Measurements from ENCODE around the gene TIGD6. TPM values are rescaled to one million over a fixed set of nuclear protein-coding genes. Genes with fewer than 3 reads are reported as not detected.

The TIGD6 gene
- total RNA-seq, 4 donors from 2014 or later: 2.9 to 3.5 (median 3.2) TPM

DNA sequence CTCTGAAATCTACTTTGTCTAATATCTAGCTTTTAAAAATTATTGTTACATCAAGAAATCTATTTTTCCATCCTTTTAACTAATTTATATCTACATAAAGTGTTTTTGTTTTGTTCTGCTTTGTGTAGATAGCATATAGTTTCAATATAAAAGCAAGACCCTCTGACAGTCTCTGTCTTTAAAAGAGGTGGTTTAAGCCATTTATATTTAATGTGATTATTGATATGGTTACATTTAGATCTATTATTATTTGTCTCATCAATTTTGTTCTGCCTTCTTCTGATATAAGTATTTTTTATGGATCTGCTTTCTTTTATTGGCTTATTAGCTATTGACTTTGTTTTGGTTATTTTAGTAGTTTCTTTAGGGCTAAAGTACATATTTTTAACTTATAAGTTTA lies 16.1 kb upstream of the TIGD6 start:
- H3K4me1 ChIP-seq: peaks cover 3 to 10% (median 9%) of the 10 kb centered on the region in 4 donors
- H3K27ac ChIP-seq (replicated peaks in 1 of 4): no peak overlapping the region
- TF ChIP-seq POLR2AphosphoS5 (IDR thresholded peaks at IDR 0.05) (no peak), POLR2A (IDR thresholded peaks at IDR 0.05; ENCODE audit: low read depth) (no peak)
- TF ChIP-seq, protein P1, sequence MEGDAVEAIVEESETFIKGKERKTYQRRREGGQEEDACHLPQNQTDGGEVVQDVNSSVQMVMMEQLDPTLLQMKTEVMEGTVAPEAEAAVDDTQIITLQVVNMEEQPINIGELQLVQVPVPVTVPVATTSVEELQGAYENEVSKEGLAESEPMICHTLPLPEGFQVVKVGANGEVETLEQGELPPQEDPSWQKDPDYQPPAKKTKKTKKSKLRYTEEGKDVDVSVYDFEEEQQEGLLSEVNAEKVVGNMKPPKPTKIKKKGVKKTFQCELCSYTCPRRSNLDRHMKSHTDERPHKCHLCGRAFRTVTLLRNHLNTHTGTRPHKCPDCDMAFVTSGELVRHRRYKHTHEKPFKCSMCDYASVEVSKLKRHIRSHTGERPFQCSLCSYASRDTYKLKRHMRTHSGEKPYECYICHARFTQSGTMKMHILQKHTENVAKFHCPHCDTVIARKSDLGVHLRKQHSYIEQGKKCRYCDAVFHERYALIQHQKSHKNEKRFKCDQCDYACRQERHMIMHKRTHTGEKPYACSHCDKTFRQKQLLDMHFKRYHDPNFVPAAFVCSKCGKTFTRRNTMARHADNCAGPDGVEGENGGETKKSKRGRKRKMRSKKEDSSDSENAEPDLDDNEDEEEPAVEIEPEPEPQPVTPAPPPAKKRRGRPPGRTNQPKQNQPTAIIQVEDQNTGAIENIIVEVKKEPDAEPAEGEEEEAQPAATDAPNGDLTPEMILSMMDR (IDR thresholded peaks at IDR 0.05): no peak
- H3K36me3 ChIP-seq: peaks cover 38 to 94% (median 82%) of the 10 kb centered on the region in 4 donors
- H3K9me3 ChIP-seq: no peaks in the 10 kb centered on the region
- no peaks in the 10 kb centered on the region for H3K27me3 ChIP-seq
- no peak overlapping the region for H3K4me3 ChIP-seq
- intact Hi-C loops (cut with DNase I): no loop called here
- no peak for DNase-seq (ENCODE audit: extremely low spot score)

DNA sequence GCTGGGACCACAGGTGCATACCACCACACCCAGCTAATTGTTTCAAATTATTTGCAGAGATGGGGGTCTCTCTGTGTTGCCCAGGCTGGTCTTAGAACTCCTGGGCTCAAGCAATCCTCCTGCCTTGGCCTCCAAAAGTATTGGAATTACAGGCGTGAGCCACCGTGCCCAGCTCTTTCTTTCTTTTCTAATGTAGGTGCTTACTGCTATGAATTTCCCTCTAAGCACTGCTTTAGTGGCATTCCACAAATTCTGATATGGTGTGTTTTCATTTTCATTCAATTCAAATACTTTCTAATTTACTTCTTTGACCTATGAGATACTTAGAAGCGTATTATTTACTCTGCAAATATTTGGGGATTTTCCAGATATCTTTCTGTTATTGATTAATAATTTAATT lies 15.0 kb upstream of the TIGD6 start:
- TF ChIP-seq POLR2A (IDR thresholded peaks at IDR 0.05; ENCODE audit: low read depth): no peak
- no peak for TF ChIP-seq EP300 (IDR thresholded peaks at IDR 0.05)
- TF ChIP-seq POLR2AphosphoS5 (IDR thresholded peaks at IDR 0.05): no peak
- TF ChIP-seq, protein P1 (IDR thresholded peaks at IDR 0.05): no peak
- WGBS: over 99% methylated on average over 3 of the region's 3 CpGs

DNA sequence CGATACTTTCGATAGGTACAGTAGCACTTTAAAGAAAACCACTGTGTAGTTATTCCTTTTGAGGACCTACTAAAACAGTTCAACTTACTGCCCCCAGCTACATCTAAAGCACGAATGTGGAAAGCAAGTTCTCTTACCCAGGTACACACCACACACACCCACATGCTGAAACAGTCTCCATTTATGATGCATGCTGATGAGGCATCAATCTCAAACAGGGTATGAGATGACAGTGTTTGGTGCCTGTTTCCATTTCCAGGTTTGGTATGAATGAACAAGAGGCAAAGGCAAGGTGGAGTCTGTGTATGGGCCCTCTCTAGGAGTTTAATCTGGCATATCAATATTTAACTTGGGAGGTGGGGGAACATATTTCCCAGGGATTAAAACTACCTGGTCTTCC lies 14.0 kb upstream of the TIGD6 start:
- Histone ChIP-seq H3K27me3 (no peaks in the 10 kb centered on the region), H3K4me3 (no peak overlapping the region), H3K4me1 (no peaks in the 10 kb centered on the region), H3K36me3 (peaks cover 54 to 99% (median 87%) of the 10 kb centered on the region in 4 donors), H3K27ac (replicated peaks in 1 of 4) (no peak overlapping the region), H3K9me3 (no peaks in the 10 kb centered on the region)
- no peak for DNase-seq (ENCODE audit: extremely low spot score)
- WGBS: 96% methylated on average over 3 of the region's 3 CpGs
- intact Hi-C loops (cut with DNase I): no loop called here
- TF ChIP-seq, protein P1 (IDR thresholded peaks at IDR 0.05): no peak
- TF ChIP-seq POLR2AphosphoS5 (IDR thresholded peaks at IDR 0.05) (no peak), EP300 (IDR thresholded peaks at IDR 0.05) (no peak), POLR2A (IDR thresholded peaks at IDR 0.05; ENCODE audit: low read depth) (no peak)

More for the DNA sequence above, 15.0 kb upstream of the TIGD6 start:
- no peak overlapping the region for H3K27ac ChIP-seq (replicated peaks in 1 of 4)
- no peaks in the 10 kb centered on the region for H3K9me3 ChIP-seq
- no peak for DNase-seq (ENCODE audit: extremely low spot score)
- intact Hi-C loops (cut with DNase I): no loop called here
- H3K27me3 ChIP-seq: no peaks in the 10 kb centered on the region
- peaks cover 48 to 99% (median 87%) of the 10 kb centered on the region in 4 donors for H3K36me3 ChIP-seq
- no peak overlapping the region for H3K4me3 ChIP-seq
- no peaks in the 10 kb centered on the region for H3K4me1 ChIP-seq

GRCh38 chr5:150013931-150014330 lies 13.5 kb upstream of the TIGD6 start:
- intact Hi-C loops (cut with DNase I): no loop called here
- no peak for TF ChIP-seq EP300 (IDR thresholded peaks at IDR 0.05)
- no peak for TF ChIP-seq POLR2AphosphoS5 (IDR thresholded peaks at IDR 0.05)
- TF ChIP-seq, protein P1 (IDR thresholded peaks at IDR 0.05): no peak
- TF ChIP-seq POLR2A (IDR thresholded peaks at IDR 0.05; ENCODE audit: low read depth): no peak
- peaks cover 54 to 99% (median 87%) of the 10 kb centered on the region in 4 donors for H3K36me3 ChIP-seq
- no peak for DNase-seq (ENCODE audit: extremely low spot score)
- H3K27me3 ChIP-seq: no peaks in the 10 kb centered on the region
- H3K4me3 ChIP-seq: no peak overlapping the region
- 98% methylated on average over 4 of the region's 4 CpGs for WGBS
- H3K9me3 ChIP-seq: no peaks in the 10 kb centered on the region
- no peaks in the 10 kb centered on the region for H3K4me1 ChIP-seq
- H3K27ac ChIP-seq (replicated peaks in 1 of 4): no peak overlapping the region

All from esophagus muscularis mucosa (tissue), 4 donors.